Measurements from ENCODE around the gene BABAM1. TPM values are rescaled to one million over a fixed set of nuclear protein-coding genes. Genes with fewer than 3 reads are reported as not detected.

BABAM1 gene
- total RNA-seq, 1 donor from 2014 or later: 67.9 TPM

- Histone ChIP-seq H3K27me3 (no peaks in the 10 kb centered on the region), H3K4me1 (peaks cover 21% of the 10 kb centered on the region), H3K27ac (no peak overlapping the region), H3K4me3 (no peak overlapping the region), H3K36me3 (peaks cover 13% of the 10 kb centered on the region), H3K9me3 (no peaks in the 10 kb centered on the region)
- ATAC-seq (no peak), DNase-seq (no peak)
- TF ChIP-seq CTCF (IDR thresholded peaks at IDR 0.05): no peak
- intact Hi-C loops (cut with DNase I): no loop called here
Observed at GRCh38 chr19:17240826-17241399, 26.3 kb upstream of the BABAM1 start.

GRCh38 chr19:17242431-17243208 lies 24.6 kb upstream of the BABAM1 start:
- Histone ChIP-seq H3K27ac (peak overlapping the region; percentile 42), H3K4me3 (no peak overlapping the region), H3K36me3 (peaks cover 12% of the 10 kb centered on the region), H3K9me3 (no peaks in the 10 kb centered on the region), H3K27me3 (no peaks in the 10 kb centered on the region), H3K4me1 (peaks cover 24% of the 10 kb centered on the region)
- DNase-seq (no peak), ATAC-seq (no peak)
- intact Hi-C loops (cut with DNase I): no loop called here
- TF ChIP-seq CTCF (IDR thresholded peaks at IDR 0.05): no peak

GRCh38 chr19:17243211-17243829 lies 23.9 kb upstream of the BABAM1 start:
- no peaks in the 10 kb centered on the region for H3K9me3 ChIP-seq
- no peak for ATAC-seq
- peaks cover 5% of the 10 kb centered on the region for H3K36me3 ChIP-seq
- no peak for TF ChIP-seq CTCF (IDR thresholded peaks at IDR 0.05)
- H3K4me3 ChIP-seq: peak overlapping the region; percentile 80
- H3K27me3 ChIP-seq: no peaks in the 10 kb centered on the region
- intact Hi-C loops (cut with DNase I): no loop called here
- H3K27ac ChIP-seq: peak overlapping the region; percentile 80
- peaks cover 24% of the 10 kb centered on the region for H3K4me1 ChIP-seq
- DNase-seq: no peak

- peak overlapping the region; percentile 80 for H3K4me3 ChIP-seq
- no peaks in the 10 kb centered on the region for H3K36me3 ChIP-seq
- intact Hi-C loops (cut with DNase I): no loop called here
- ATAC-seq (peak; percentile 15), DNase-seq (peak; percentile 80)
- H3K4me1 ChIP-seq: peaks cover 24% of the 10 kb centered on the region
- no peaks in the 10 kb centered on the region for H3K27me3 ChIP-seq
- TF ChIP-seq CTCF (IDR thresholded peaks at IDR 0.05): no peak
- peak overlapping the region; percentile 80 for H3K27ac ChIP-seq
- no peaks in the 10 kb centered on the region for H3K9me3 ChIP-seq
Observed at GRCh38 chr19:17243830-17244617, 23.2 kb upstream of the BABAM1 start.

GRCh38 chr19:17244618-17245534 lies 22.4 kb upstream of the BABAM1 start:
- ATAC-seq: peak; percentile 15

More at GRCh38 chr19:17244618-17245534, 22.4 kb upstream of the BABAM1 start:
- no peaks in the 10 kb centered on the region for H3K9me3 ChIP-seq
- TF ChIP-seq CTCF (IDR thresholded peaks at IDR 0.05): no peak
- no peaks in the 10 kb centered on the region for H3K27me3 ChIP-seq
- peak overlapping the region; percentile 80 for H3K4me3 ChIP-seq
- intact Hi-C loops (cut with DNase I): no loop called here
- H3K36me3 ChIP-seq: no peaks in the 10 kb centered on the region
- H3K4me1 ChIP-seq: peaks cover 24% of the 10 kb centered on the region
- peak; percentile 83 for DNase-seq
- peak overlapping the region; percentile 80 for H3K27ac ChIP-seq

Data from upper lobe of right lung (tissue), 1 donor.